Activated T-cell treated with anti-CD3 and anti-CD28 coated beads for 4 hours (primary cell): ENCODE results near the gene CDRT15L2.
"Not testable (repeated sequence)": the region's sequence is repeated elsewhere in the genome, so short reads cannot be mapped to it uniquely, and the experiment has no call there.

Experiments
- DNase-seq: peaks from one replicate; pipeline ENCODE4 v3.0.0-alpha.2; 2020

The CDRT15L2 gene

GRCh38 chr17:20583891-20584577, 4.5 kb downstream of the CDRT15L2 start:
- not testable (repeated sequence) for DNase-seq

- DNase-seq = not testable (repeated sequence)
These were observed 9.4 kb downstream of the CDRT15L2 start for GRCh38 chr17:20588744-20589453.

GRCh38 chr17:20589454-20589810, 9.9 kb downstream of the CDRT15L2 start:
- DNase-seq = not testable (repeated sequence)

- not testable (repeated sequence) for DNase-seq
These were observed 11.5 kb downstream of the CDRT15L2 start for GRCh38 chr17:20591040-20591439.

GRCh38 chr17:20605568-20605967, 26.0 kb downstream of the CDRT15L2 start:
- DNase-seq = not testable (repeated sequence)

- DNase-seq = not testable (repeated sequence)
These were observed 30.0 kb downstream of the CDRT15L2 start for GRCh38 chr17:20609490-20609889.

GRCh38 chr17:20611309-20611708, 31.8 kb downstream of the CDRT15L2 start:
- no peak for DNase-seq

- no peak for DNase-seq
These were observed 33.1 kb downstream of the CDRT15L2 start for GRCh38 chr17:20612635-20613034.

GRCh38 chr17:20613248-20613647, 33.7 kb downstream of the CDRT15L2 start:
- no peak for DNase-seq

GRCh38 chr17:20613905-20614304, 34.4 kb downstream of the CDRT15L2 start:
- no peak for DNase-seq

GRCh38 chr17:20615461-20615860, 35.9 kb downstream of the CDRT15L2 start:
- DNase-seq = not testable (repeated sequence)
